Measurements from ENCODE around the gene SNX32. TPM values are rescaled to one million over a fixed set of nuclear protein-coding genes. Genes with fewer than 3 reads are reported as not detected.

Gene SNX32
- total and polyA plus RNA-seq, 9 of the 15 experiments (the other 6 are each of a cell fraction or from before 2014, with no cell fraction given): 0.03 TPM; not detected in 7

- peak; percentile 4 to 41; a peak in 2 of 4 replicates for TF ChIP-seq FOXK2 (conservative IDR thresholded peaks at IDR 0.05 in 1 of 2, IDR thresholded peaks at IDR 0.05 in 1 of 2; ENCODE audit: low read depth in 2 of 2)
- TF ChIP-seq RBM39 (optimal IDR thresholded peaks at IDR 0.05; ENCODE audit: low read depth, low read length): no peak
- no peak for TF ChIP-seq ZZZ3 (IDR thresholded peaks at IDR 0.05)
- no peak for TF ChIP-seq USF2 (CRISPR knock-in tag; IDR thresholded peaks at IDR 0.05)
- peak; percentile 91 for TF ChIP-seq ZBTB7A (IDR thresholded peaks at IDR 0.05; ENCODE audit: borderline replicate concordance, control insufficient read depth, low read depth, low read length)
- no peak for TF ChIP-seq RERE (CRISPR knock-in tag; IDR thresholded peaks at IDR 0.05; ENCODE audit: borderline replicate concordance)
- no peak for TF ChIP-seq CREB5 (CRISPR knock-in tag; IDR thresholded peaks at IDR 0.05)
- TF ChIP-seq CC2D1A (IDR thresholded peaks at IDR 0.05): no peak
- TF ChIP-seq ATF3 (IDR thresholded peaks at IDR 0.05): no peak
- TF ChIP-seq ATF3 (CRISPR knock-in tag; conservative IDR thresholded peaks at IDR 0.05): no peak
- TF ChIP-seq PPARD (CRISPR knock-in tag; IDR thresholded peaks at IDR 0.05): no peak
- TF ChIP-seq DEAF1 (CRISPR knock-in tag; IDR thresholded peaks at IDR 0.05): no peak
- peak; percentile 96 for TF ChIP-seq POLR2AphosphoS5 (IDR thresholded peaks at IDR 0.05; ENCODE audit: control insufficient read depth, insufficient read depth, low read depth, low read length)
- TF ChIP-seq DACH1 (IDR thresholded peaks at IDR 0.05; ENCODE audit: partially characterized antibody): no peak
- TF ChIP-seq SOX6 (IDR thresholded peaks at IDR 0.05): no peak
- TF ChIP-seq ERF (CRISPR knock-in tag; IDR thresholded peaks at IDR 0.05): no peak
- TF ChIP-seq CCAR2 (IDR thresholded peaks at IDR 0.05; ENCODE audit: low read depth, low read length): no peak
Measured at GRCh38 chr11:65859095-65859811, 25.5 kb downstream of the SNX32 start (continued).
